Measurements from ENCODE around the gene TMEM254. TPM values are rescaled to one million over a fixed set of nuclear protein-coding genes. Genes with fewer than 3 reads are reported as not detected.

The TMEM254 gene
- polyA plus RNA-seq, 1 experiment = 29.0 TPM

DNA sequence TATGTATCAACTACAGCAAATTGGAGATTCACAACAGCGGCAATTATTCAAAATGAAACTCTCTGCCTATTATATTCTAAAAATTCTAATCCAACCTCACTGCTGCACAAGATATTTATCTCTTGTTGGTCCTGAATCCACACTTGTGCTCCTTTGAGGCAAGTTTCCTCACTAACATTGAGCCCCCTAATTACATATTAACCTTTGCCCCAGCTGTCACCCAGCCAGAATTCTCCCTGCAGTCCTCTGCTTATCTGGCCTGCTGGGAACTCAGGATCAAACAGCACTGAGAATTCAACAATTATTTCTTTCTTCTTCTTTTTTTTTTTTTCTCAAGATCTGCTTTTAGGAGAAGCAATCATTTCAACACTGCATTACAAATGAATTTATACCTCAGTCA lies 32.5 kb downstream of the TMEM254 start:
- Histone ChIP-seq H3K27me3 (ENCODE audit: control insufficient read depth, insufficient read depth, low read length) (no peaks in the 10 kb centered on the region), H3K36me3 (ENCODE audit: control insufficient read depth, insufficient read depth, low read length) (no peaks in the 10 kb centered on the region), H3K4me3 (ENCODE audit: low read depth, low read length) (no peak overlapping the region)
- DNase-seq (ENCODE audit: low read depth) = no peak
- TF ChIP-seq, protein P1, sequence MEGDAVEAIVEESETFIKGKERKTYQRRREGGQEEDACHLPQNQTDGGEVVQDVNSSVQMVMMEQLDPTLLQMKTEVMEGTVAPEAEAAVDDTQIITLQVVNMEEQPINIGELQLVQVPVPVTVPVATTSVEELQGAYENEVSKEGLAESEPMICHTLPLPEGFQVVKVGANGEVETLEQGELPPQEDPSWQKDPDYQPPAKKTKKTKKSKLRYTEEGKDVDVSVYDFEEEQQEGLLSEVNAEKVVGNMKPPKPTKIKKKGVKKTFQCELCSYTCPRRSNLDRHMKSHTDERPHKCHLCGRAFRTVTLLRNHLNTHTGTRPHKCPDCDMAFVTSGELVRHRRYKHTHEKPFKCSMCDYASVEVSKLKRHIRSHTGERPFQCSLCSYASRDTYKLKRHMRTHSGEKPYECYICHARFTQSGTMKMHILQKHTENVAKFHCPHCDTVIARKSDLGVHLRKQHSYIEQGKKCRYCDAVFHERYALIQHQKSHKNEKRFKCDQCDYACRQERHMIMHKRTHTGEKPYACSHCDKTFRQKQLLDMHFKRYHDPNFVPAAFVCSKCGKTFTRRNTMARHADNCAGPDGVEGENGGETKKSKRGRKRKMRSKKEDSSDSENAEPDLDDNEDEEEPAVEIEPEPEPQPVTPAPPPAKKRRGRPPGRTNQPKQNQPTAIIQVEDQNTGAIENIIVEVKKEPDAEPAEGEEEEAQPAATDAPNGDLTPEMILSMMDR (IDR thresholded peaks at IDR 0.05; ENCODE audit: insufficient read depth, low read depth, low read length) = no peak
- CTCF ChIA-PET = interaction anchor here (1.0 kb wide), 1 partner anchor 9 kb away, joined by 3 read pairs; no protein-coding TSS in a partner anchor
- POLR2A ChIA-PET = interaction anchor here (0.7 kb wide), 1 partner anchor 22 kb away, joined by 7 read pairs; no protein-coding TSS in a partner anchor

DNA sequence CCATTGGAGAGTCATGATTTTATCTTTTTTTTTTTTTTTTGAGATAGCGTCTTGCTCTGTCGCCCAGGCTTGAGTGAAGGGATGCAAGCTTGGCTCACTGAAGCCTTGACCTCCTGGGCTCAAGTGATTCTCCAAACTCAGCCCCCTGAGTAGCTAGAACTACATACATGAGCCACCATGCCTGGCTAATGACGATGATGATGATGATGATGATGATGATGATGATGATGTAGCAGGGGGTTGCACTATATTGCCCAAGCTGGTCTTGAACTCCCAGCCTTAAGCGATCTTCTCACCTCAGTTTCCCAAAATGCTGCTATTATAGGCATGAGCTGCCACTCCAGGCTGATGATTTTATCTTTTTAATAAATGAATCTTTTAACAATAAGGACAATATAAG lies 40.2 kb downstream of the TMEM254 start:
- no peaks in the 10 kb centered on the region for H3K36me3 ChIP-seq (ENCODE audit: control insufficient read depth, insufficient read depth, low read length)
- DNase-seq (ENCODE audit: low read depth) = no peak
- CTCF ChIA-PET = interaction anchor here (2.0 kb wide), 1 partner anchor 12 kb away, joined by 5 read pairs; no protein-coding TSS in a partner anchor
- H3K27me3 ChIP-seq (ENCODE audit: control insufficient read depth, insufficient read depth, low read length) = 0 out of 2 replicates have a peak, but pooled peaks cover 1% of the 10 kb centered on the region
- POLR2A ChIA-PET = no interaction called here
- no peak overlapping the region for H3K4me3 ChIP-seq (ENCODE audit: low read depth, low read length)
- TF ChIP-seq, protein P1 (IDR thresholded peaks at IDR 0.05; ENCODE audit: insufficient read depth, low read depth, low read length) = no peak

DNA sequence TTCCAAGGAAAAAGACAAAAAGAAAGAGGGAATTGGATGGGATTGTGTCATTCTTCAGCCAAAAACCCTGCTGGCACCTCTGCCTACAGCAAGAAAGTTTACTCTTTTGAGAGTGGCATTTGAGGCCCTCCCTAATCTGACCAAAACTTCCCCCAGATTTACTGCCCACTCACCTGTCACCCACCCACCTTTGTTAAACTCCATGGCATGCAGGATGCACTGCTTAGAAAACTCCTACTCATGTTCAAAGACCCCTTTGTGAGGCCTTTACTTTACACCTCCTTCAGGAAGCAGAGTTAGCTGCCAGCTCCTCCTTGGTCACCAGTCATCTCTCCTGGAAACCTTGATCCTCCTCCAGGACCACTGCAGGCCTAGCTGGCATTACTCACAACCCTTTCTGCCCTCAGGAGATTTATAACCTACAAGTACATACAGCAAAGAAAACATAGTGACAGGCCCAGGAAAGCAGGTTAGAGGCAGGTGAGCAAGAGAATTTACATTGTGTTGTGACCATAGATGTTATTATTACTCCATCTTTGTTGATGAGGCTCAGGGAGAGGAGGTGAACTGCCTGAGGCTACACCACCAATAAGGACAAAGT lies 43.7 kb downstream of the TMEM254 start:
- Histone ChIP-seq H3K36me3 (ENCODE audit: control insufficient read depth, insufficient read depth, low read length) (no peaks in the 10 kb centered on the region), H3K4me3 (ENCODE audit: low read depth, low read length) (no peak overlapping the region), H3K27me3 (ENCODE audit: control insufficient read depth, insufficient read depth, low read length) (0 out of 2 replicates have a peak, but pooled peaks cover 1% of the 10 kb centered on the region)
- ChIA-PET POLR2A (no interaction called here), CTCF (interaction anchor here (0.8 kb wide), 1 partner anchor 9 kb away, joined by 3 read pairs; no protein-coding TSS in a partner anchor)
- TF ChIP-seq, protein P1 (IDR thresholded peaks at IDR 0.05; ENCODE audit: insufficient read depth, low read depth, low read length) = no peak
- DNase-seq (ENCODE audit: low read depth) = no peak

DNA sequence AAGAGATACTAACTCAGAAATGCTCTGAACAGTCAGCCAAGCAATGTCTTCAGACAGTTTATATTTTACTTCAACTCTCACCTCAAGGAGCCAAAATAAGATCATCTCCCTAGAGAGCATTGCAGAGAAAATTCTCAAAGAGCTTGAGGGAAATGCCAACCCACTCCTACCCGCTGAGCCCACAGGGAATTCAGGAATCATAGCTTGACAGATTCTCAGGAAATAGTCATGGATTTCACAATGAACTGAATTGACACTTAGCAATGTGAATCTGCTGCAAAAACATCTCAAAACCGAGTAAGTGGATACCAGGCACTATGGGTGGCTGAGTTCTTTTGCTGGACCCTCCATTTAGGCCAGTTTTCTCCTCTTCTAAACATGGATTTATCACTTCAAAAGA lies 44.3 kb downstream of the TMEM254 start:
- no peak for DNase-seq (ENCODE audit: low read depth)
- Histone ChIP-seq H3K4me3 (ENCODE audit: low read depth, low read length) (no peak overlapping the region), H3K27me3 (ENCODE audit: control insufficient read depth, insufficient read depth, low read length) (0 out of 2 replicates have a peak, but pooled peaks cover 1% of the 10 kb centered on the region), H3K36me3 (ENCODE audit: control insufficient read depth, insufficient read depth, low read length) (no peaks in the 10 kb centered on the region)
- TF ChIP-seq, protein P1 (IDR thresholded peaks at IDR 0.05; ENCODE audit: insufficient read depth, low read depth, low read length) = no peak
- CTCF ChIA-PET = interaction anchor here (0.8 kb wide), 1 partner anchor 9 kb away, joined by 3 read pairs; no protein-coding TSS in a partner anchor
- POLR2A ChIA-PET = no interaction called here

DNA sequence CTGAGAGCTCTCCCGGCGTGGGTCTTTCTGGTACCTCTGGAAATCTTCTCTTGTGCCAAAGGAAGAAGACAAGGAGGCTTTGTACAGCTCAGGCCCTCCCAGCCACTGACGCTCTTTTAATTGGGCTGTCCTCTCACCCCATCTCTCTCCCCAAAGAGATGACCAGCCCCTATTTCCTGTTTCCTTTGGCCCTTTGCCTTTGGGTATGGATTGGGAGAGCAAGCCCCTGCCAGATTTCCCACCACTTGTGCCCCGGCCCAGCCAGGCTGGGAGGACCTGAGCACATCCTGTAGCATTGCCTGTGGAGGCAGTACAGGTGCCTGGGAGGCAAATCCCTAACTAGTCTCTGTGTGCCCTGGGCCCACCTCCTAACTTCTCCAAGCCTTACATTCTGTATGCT lies 48.4 kb downstream of the TMEM254 start:
- TF ChIP-seq, protein P1 (IDR thresholded peaks at IDR 0.05; ENCODE audit: insufficient read depth, low read depth, low read length) = no peak
- H3K4me3 ChIP-seq (ENCODE audit: low read depth, low read length) = no peak overlapping the region
- no peaks in the 10 kb centered on the region for H3K27me3 ChIP-seq (ENCODE audit: control insufficient read depth, insufficient read depth, low read length)
- H3K36me3 ChIP-seq (ENCODE audit: control insufficient read depth, insufficient read depth, low read length) = no peaks in the 10 kb centered on the region
- ChIA-PET CTCF (interaction anchor here (0.6 kb wide), 1 partner anchor 29 kb away, joined by 4 read pairs; no protein-coding TSS in a partner anchor), POLR2A (no interaction called here)
- DNase-seq (ENCODE audit: low read depth) = no peak
